ENCODE measurements around the gene VEGFA. TPM values are rescaled to one million over a fixed set of nuclear protein-coding genes. Genes with fewer than 3 reads are reported as not detected.

Gene VEGFA
- total RNA-seq, 1 donor from 2014 or later, result 267 TPM

DNA sequence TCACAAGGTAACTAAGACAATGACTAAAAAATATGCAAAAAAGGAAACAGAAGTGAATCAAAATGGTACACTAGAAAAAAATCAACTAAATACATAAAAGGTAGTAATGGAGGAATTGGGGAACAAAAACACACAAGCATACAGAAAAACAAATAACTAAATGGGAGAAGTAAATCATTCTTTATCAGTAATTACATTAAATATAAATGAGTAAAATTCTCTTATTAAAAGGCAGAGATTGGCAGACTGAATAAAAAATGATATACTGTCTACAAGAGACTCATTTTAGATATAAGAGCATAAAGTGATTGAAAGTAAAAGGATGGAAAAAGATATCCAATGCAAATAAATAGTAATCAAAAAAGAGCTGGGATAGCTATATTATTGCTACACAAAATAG is 39.4 kb upstream of the VEGFA start:
- Mint-ChIP-seq H3K4me3 (ENCODE audit: low read depth) (no peak overlapping the region), H3K36me3 (ENCODE audit: insufficient read depth) (no peaks in the 10 kb centered on the region), H3K27ac (no peak overlapping the region), H3K27me3 (no peaks in the 10 kb centered on the region), H3K9me3 (ENCODE audit: low read depth) (peaks cover 16% of the 10 kb centered on the region), H3K4me1 (ENCODE audit: low read depth) (no peaks in the 10 kb centered on the region)
- TF ChIP-seq, protein P1, sequence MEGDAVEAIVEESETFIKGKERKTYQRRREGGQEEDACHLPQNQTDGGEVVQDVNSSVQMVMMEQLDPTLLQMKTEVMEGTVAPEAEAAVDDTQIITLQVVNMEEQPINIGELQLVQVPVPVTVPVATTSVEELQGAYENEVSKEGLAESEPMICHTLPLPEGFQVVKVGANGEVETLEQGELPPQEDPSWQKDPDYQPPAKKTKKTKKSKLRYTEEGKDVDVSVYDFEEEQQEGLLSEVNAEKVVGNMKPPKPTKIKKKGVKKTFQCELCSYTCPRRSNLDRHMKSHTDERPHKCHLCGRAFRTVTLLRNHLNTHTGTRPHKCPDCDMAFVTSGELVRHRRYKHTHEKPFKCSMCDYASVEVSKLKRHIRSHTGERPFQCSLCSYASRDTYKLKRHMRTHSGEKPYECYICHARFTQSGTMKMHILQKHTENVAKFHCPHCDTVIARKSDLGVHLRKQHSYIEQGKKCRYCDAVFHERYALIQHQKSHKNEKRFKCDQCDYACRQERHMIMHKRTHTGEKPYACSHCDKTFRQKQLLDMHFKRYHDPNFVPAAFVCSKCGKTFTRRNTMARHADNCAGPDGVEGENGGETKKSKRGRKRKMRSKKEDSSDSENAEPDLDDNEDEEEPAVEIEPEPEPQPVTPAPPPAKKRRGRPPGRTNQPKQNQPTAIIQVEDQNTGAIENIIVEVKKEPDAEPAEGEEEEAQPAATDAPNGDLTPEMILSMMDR (IDR thresholded peaks at IDR 0.05; ENCODE audit: unreplicated experiment), result no peak
- no peak for DNase-seq (ENCODE audit: low spot score, unreplicated experiment)

DNA sequence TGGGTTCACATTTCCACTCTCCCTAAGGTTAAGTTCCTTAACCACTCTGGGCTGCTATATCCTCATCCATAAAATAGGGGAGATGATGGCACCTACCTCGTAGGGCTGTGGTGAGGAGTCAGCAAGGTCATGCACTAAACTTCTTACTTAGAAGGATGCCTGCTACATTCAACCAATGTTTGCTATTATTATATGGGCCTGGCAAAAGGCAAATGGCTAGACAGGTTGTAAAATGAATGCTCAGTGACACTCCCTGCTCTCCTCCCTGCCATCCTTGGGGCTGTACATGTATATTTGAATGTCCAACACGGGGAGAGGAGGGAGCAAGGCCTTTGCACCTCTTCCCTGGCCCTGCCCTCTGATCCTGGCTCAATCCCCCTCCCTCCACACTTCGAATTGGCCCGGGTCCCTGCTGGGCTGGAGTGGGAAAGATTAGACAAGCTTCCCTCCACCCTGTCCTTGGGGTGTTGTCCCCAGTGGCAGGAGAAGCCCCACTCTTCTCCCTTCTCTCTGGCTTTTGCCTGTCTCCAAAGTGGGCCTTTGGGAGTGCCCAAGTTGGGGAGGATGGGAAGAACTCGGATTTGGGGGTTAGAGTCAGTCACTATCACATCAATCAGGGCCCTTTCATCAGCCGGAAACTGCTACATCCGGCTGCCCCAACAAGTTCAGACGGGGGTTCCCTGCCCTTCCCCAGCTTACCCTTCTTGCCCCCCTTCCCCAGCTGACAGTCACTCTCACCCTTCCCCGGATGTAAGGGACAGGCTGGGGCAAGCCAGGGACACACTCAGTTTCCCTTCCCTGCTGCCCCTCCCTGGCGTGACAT is 36.3 kb upstream of the VEGFA start:
- H3K36me3 Mint-ChIP-seq (ENCODE audit: insufficient read depth), result no peaks in the 10 kb centered on the region
- no peaks in the 10 kb centered on the region for H3K27me3 Mint-ChIP-seq
- H3K4me1 Mint-ChIP-seq (ENCODE audit: low read depth), result no peaks in the 10 kb centered on the region
- TF ChIP-seq, protein P1 (IDR thresholded peaks at IDR 0.05; ENCODE audit: unreplicated experiment), result no peak
- H3K9me3 Mint-ChIP-seq (ENCODE audit: low read depth), result peaks cover 16% of the 10 kb centered on the region
- no peak overlapping the region for H3K27ac Mint-ChIP-seq
- no peak overlapping the region for H3K4me3 Mint-ChIP-seq (ENCODE audit: low read depth)
- no peak for DNase-seq (ENCODE audit: low spot score, unreplicated experiment)

DNA sequence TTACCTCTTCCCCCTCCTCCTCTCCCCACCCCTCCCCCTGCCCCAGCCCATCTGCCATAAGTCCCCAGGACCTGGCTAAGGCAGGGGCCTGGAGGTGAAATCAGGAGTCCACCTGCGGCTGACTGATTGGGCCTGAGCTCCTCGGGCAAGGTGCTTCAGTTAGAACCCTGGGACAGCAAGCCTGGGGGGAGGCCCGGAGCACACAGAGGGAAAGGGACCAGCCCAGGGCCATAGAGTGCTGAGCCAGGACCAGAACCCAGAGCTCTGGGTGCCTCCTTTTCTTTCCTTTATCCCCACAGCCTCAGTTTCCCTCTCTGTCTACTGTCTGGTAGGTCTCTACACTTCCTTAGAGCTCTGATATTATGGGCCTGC is 35.7 kb upstream of the VEGFA start:
- Mint-ChIP-seq H3K4me1 (ENCODE audit: low read depth) (no peaks in the 10 kb centered on the region), H3K36me3 (ENCODE audit: insufficient read depth) (no peaks in the 10 kb centered on the region), H3K4me3 (ENCODE audit: low read depth) (no peak overlapping the region), H3K27ac (no peak overlapping the region), H3K27me3 (no peaks in the 10 kb centered on the region), H3K9me3 (ENCODE audit: low read depth) (peaks cover 16% of the 10 kb centered on the region)
- no peak for DNase-seq (ENCODE audit: low spot score, unreplicated experiment)
- TF ChIP-seq, protein P1 (IDR thresholded peaks at IDR 0.05; ENCODE audit: unreplicated experiment), result no peak

DNA sequence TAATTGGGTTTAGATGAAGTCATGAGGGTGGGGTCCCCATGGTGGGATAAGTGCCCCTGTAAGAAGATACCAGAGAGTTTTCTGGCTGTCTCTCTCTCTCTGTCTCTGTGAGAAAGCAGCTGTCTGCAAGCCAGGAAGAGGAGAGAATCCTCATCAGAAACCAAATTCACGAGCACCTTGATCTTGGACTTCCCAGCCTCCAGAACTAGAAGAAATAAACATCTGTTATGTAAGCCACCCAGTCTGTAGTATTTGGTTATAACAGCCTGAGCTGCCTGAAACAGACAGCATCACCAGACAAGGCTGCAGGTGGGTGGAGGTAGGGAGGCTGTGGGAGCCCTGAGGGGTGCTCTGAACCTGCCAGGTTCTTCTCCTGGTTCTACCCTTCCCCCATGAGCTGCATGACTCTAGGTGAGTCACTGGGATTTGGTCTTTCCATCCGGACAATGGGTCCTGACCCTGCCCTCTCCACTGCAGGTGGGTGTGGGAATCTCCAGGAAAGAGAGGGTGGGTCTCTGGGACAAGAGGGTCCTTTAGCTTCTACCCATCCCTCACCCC is 34.3 kb upstream of the VEGFA start:
- H3K9me3 Mint-ChIP-seq (ENCODE audit: low read depth), result peaks cover 12% of the 10 kb centered on the region
- H3K27me3 Mint-ChIP-seq, result no peaks in the 10 kb centered on the region
- no peaks in the 10 kb centered on the region for H3K36me3 Mint-ChIP-seq (ENCODE audit: insufficient read depth)
- no peak overlapping the region for H3K4me3 Mint-ChIP-seq (ENCODE audit: low read depth)
- TF ChIP-seq, protein P1 (IDR thresholded peaks at IDR 0.05; ENCODE audit: unreplicated experiment), result no peak
- H3K4me1 Mint-ChIP-seq (ENCODE audit: low read depth), result no peaks in the 10 kb centered on the region
- no peak overlapping the region for H3K27ac Mint-ChIP-seq
- no peak for DNase-seq (ENCODE audit: low spot score, unreplicated experiment)

DNA sequence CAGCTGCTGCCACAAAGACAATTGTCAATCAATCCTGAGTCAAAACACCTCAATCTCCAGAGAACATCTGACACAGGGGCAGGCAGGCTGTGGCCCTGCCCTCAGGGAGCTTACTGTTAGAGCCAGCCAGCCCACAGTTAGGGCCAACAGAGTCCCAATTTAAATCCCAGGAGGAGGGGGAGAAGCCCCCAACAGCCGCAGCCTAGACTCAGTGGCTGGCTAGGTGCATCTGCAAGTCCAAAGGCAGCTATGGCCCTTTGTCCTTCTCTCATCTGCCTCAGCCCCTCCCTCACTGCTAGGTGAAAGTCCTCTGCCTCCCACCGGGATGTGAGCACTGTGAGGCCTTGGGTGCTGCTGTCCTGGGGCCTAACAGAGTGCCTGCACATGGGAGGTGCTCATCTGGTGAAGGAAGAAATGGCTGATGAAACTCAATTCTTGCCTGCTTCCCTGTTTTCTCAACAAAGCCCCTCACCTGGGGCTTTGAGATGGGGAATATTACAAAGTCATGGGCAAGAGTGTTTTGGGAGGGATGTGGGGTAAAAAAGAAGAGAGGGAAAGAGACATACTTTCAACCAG is 33.7 kb upstream of the VEGFA start:
- TF ChIP-seq, protein P1 (IDR thresholded peaks at IDR 0.05; ENCODE audit: unreplicated experiment), result no peak
- Mint-ChIP-seq H3K9me3 (ENCODE audit: low read depth) (peaks cover 6% of the 10 kb centered on the region), H3K36me3 (ENCODE audit: insufficient read depth) (no peaks in the 10 kb centered on the region), H3K4me3 (ENCODE audit: low read depth) (no peak overlapping the region), H3K27ac (no peak overlapping the region), H3K4me1 (ENCODE audit: low read depth) (no peaks in the 10 kb centered on the region), H3K27me3 (no peaks in the 10 kb centered on the region)
- DNase-seq (ENCODE audit: low spot score, unreplicated experiment), result no peak
